HCT116 (cell line): ENCODE measurements around the gene SERINC5. TPM values are rescaled to one million over a fixed set of nuclear protein-coding genes. Genes with fewer than 3 reads are reported as not detected.

ENCODE experiments used
- ATAC-seq: fragments of 200-7000 bp; cut with Tn5 transposase; 2 replicates; pipeline ENCODE4 v1.9.1; 2020; ENCODE audit warnings: mild to moderate bottlenecking, moderate library complexity
- BruUV-seq: library from RNA; stranded (reverse); fragments of 400-500 nt; replicated peaks from 2 replicates; lab custom pipeline; 2021; lab: Mats Ljungman, UMichigan
- CTCF ChIA-PET: fragments of 300-600 bp; sonication (Branson Sonifier 250); formaldehyde crosslinking; loops from one replicate; lab custom pipeline; 2021; ENCODE audit warnings: antibody characterized with exemption; lab: Charles Lee
- POLR2A ChIA-PET: fragments of 300-600, 350-600 bp; sonication (Branson Sonifier 250); formaldehyde crosslinking; loops from one replicate; lab custom pipeline; 2021; ENCODE audit warnings: antibody characterized with exemption; lab: Charles Lee
- RAD21 ChIA-PET, 2 experiments: fragments of 300-600 bp; sonication (Branson Sonifier 250); formaldehyde crosslinking; loops; one replicate each; lab custom pipeline; 2023; ENCODE audit warnings: low total read pairs in 2 of 2; ENCODE audit not compliant: uncharacterized antibody in 2 of 2, unreplicated experiment in 2 of 2, low non-redundant PET in 1 of 2; lab: Charles Lee
- DNase-seq: peaks from one replicate; pipeline ENCODE4 v3.0.0-alpha.2; 2010; ENCODE audit warnings: low read depth, low spot score
- H2AFZ ChIP-seq: fragments of 200-600 bp; shearing (Covaris generic), sonication (generic); 2 replicates; pipeline ENCODE4 v1.6.1; 2017; ENCODE audit warnings: low read depth, mixed run types, mixed read lengths, antibody characterized with exemption, low read length; ENCODE audit not compliant: poor library complexity, severe bottlenecking
- H3K27ac ChIP-seq: 2 replicates; pipeline ENCODE4 v1.5.1; 2012; ENCODE audit warnings: low read depth, low read length
- H3K27me3 ChIP-seq: fragments of 200-600 bp; sonication (generic); 2 replicates; pipeline ENCODE4 v1.6.1; 2016; ENCODE audit warnings: mixed run types, low read length, mixed read lengths; ENCODE audit not compliant: insufficient read depth
- H3K36me3 ChIP-seq, 2 experiments: fragments of 200-500 bp in 1 of 2; fragments of 200-600 bp in 1 of 2; sonication (Bioruptor generic) in 1 of 2; sonication (generic) in 1 of 2; 2 replicates each; pipeline versions ENCODE4 v1.5.1 to v1.6.1; 2014 to 2016; ENCODE audit warnings: low read length in 2 of 2, inconsistent platforms in 1 of 2, mixed read lengths in 1 of 2, mixed run types in 1 of 2; ENCODE audit not compliant: insufficient read depth in 2 of 2, control insufficient read depth in 1 of 2
- H3K4me1 ChIP-seq, 2 experiments: fragments of 200-600 bp in 1 of 2; sonication (generic) in 1 of 2; 2 replicates each; pipeline versions ENCODE4 v1.5.1 to v1.6.1; 2012 to 2017; ENCODE audit warnings: low read length in 2 of 2, inconsistent platforms in 1 of 2, mild to moderate bottlenecking in 1 of 2, mixed read lengths in 1 of 2, mixed run types in 1 of 2, moderate library complexity in 1 of 2; ENCODE audit not compliant: insufficient read depth in 2 of 2, control insufficient read depth in 1 of 2
- H3K4me2 ChIP-seq: fragments of 200-600 bp; sonication (generic); 2 replicates; pipeline ENCODE4 v1.6.1; 2017; ENCODE audit warnings: mixed run types, low read length, mixed read lengths
- H3K4me3 ChIP-seq, 2 experiments: fragments of 200-600 bp in 1 of 2; sonication (generic) in 1 of 2; replicated peaks in 1 of 2; 2 replicates each; pipeline ENCODE4 v1.5.1; 2011 to 2016; ENCODE audit warnings: low read length in 2 of 2, control low read depth in 1 of 2, low read depth in 1 of 2, mild to moderate bottlenecking in 1 of 2, mixed read lengths in 1 of 2, mixed run types in 1 of 2
- H3K79me2 ChIP-seq: fragments of 200-600 bp; sonication (generic); 2 replicates; pipeline ENCODE4 v1.6.1; 2017; ENCODE audit warnings: mild to moderate bottlenecking, mixed run types, low read length, moderate library complexity, mixed read lengths; ENCODE audit not compliant: insufficient read depth
- H3K9ac ChIP-seq: fragments of 200-600 bp; sonication (generic); 2 replicates; pipeline ENCODE4 v1.6.1; 2016; ENCODE audit warnings: low read length, mixed read lengths
- H3K9me2 ChIP-seq: fragments of 200-600 bp; sonication (generic), shearing (Covaris generic); 2 replicates; pipeline ENCODE4 v1.6.1; 2017; ENCODE audit warnings: mixed run types, mild to moderate bottlenecking, moderate library complexity; ENCODE audit not compliant: insufficient read depth
- H3K9me3 ChIP-seq, 2 experiments: fragments of 200-500 bp in 1 of 2; fragments of 200-600 bp in 1 of 2; sonication (Bioruptor generic) in 1 of 2; sonication (generic) in 1 of 2; 2 replicates each; pipeline ENCODE4 v1.6.1; 2014 to 2017; ENCODE audit warnings: low read length in 2 of 2, mixed read lengths in 2 of 2, inconsistent platforms in 1 of 2, low read depth in 1 of 2, mild to moderate bottlenecking in 1 of 2, mixed run types in 1 of 2, moderate library complexity in 1 of 2; ENCODE audit not compliant: control insufficient read depth in 1 of 2, insufficient read depth in 1 of 2
- H4K20me1 ChIP-seq: fragments of 200-600 bp; sonication (generic), shearing (Covaris generic); 2 replicates; pipeline ENCODE4 v1.6.1; 2017; ENCODE audit warnings: mixed run types, mild to moderate bottlenecking, moderate library complexity; ENCODE audit not compliant: insufficient read depth
- CEBPB ChIP-seq: IDR thresholded peaks from 2 replicates; pipeline ENCODE4 v1.6.1; 2012; ENCODE audit warnings: low read depth
- FOSL1 ChIP-seq: IDR thresholded peaks from 2 replicates; pipeline ENCODE4 v1.6.1; 2012; ENCODE audit warnings: low read depth
- MAX ChIP-seq: IDR thresholded peaks from 2 replicates; pipeline ENCODE4 v1.6.1; 2012
- REST ChIP-seq: IDR thresholded peaks from 2 replicates; pipeline ENCODE4 v1.6.1; 2012; ENCODE audit warnings: low read depth
- SIN3A ChIP-seq: IDR thresholded peaks from 2 replicates; pipeline ENCODE4 v1.6.1; 2012; ENCODE audit warnings: low read depth
- intact Hi-C: fragments of 100-400 bp; cut with micrococcal nuclease; formaldehyde crosslinking; loops from 2 replicates; pipeline ENCODE4 v1.10.0; 2022
- total RNA-seq: library from RNA; stranded (reverse); gene quantifications from one replicate; pipeline ENCODE4 v1.2.1, GENCODE V29; 2021; ENCODE audit not compliant: unreplicated experiment

SERINC5 gene
- total RNA-seq, 1 experiment from 2014 or later, result 39.3 TPM

GRCh38 chr5:80109646-80110478 lies 146.0 kb downstream of the SERINC5 start:
- Histone ChIP-seq H3K27me3 (no peaks in the 10 kb centered on the region), H4K20me1 (no peaks in the 10 kb centered on the region), H3K79me2 (no peaks in the 10 kb centered on the region), H3K9me2 (no peaks in the 10 kb centered on the region), H3K4me2 (no peak overlapping the region), H3K9me3 (no peaks in the 10 kb centered on the region), H3K4me1 (no peaks in the 10 kb centered on the region), H3K9ac (no peak overlapping the region), H3K27ac (no peak overlapping the region), H3K4me3 (no peak overlapping the region), H2AFZ (no peak overlapping the region), H3K36me3 (no peaks in the 10 kb centered on the region)
- ChIA-PET POLR2A (no interaction called here), RAD21 (interaction anchor here in 1 of 2 experiments (0.6 kb wide), 1 partner anchor 198 kb away, joined by 3 read pairs; no protein-coding TSS in a partner anchor), CTCF (no interaction called here)
- BruUV-seq, result no TSS peak
- no peak for ATAC-seq
- no peak for DNase-seq
- no peak for TF ChIP-seq FOSL1
- intact Hi-C loops, result no loop called here

- Histone ChIP-seq H3K27me3 (no peaks in the 10 kb centered on the region), H3K4me2 (no peak overlapping the region), H3K9me2 (no peaks in the 10 kb centered on the region), H3K4me1 (no peaks in the 10 kb centered on the region), H3K9ac (no peak overlapping the region), H2AFZ (no peak overlapping the region), H3K27ac (no peak overlapping the region), H3K36me3 (no peaks in the 10 kb centered on the region), H3K9me3 (no peaks in the 10 kb centered on the region), H3K79me2 (no peaks in the 10 kb centered on the region), H4K20me1 (no peaks in the 10 kb centered on the region), H3K4me3 (no peak overlapping the region)
- ChIA-PET POLR2A (no interaction called here), RAD21 (no interaction called here), CTCF (no interaction called here)
- ATAC-seq, result no peak
- no peak for DNase-seq
- intact Hi-C loops, result no loop called here
- BruUV-seq, result no TSS peak
- TF ChIP-seq CEBPB (no peak), MAX (no peak), REST (no peak), SIN3A (no peak), FOSL1 (no peak)
Measured at GRCh38 chr5:80106916-80107315, 148.9 kb downstream of the SERINC5 start.
